H1 (cell line): Measurements from ENCODE around the gene MIER2. TPM values are rescaled to one million over a fixed set of nuclear protein-coding genes. Genes with fewer than 3 reads are reported as not detected.

Experiments used
- CTCF ChIA-PET: fragments of 300-600 bp; sonication (Branson Sonifier 250); formaldehyde crosslinking; loops from one replicate; lab custom pipeline; 2021; ENCODE audit not compliant: partially characterized antibody; lab: Charles Lee
- POLR2A ChIA-PET: fragments of 300-600 bp; sonication (Branson Sonifier 250); formaldehyde crosslinking; loops from one replicate; lab custom pipeline; 2021; ENCODE audit warnings: inconsistent platforms; ENCODE audit not compliant: partially characterized antibody; lab: Charles Lee
- DNase-seq, 2 experiments: peaks; one replicate each; pipeline versions ENCODE4 v3.0.0 to v3.0.0-alpha.2; 2010 to 2022; ENCODE audit warnings: low spot score in 2 of 2, low read depth in 1 of 2, mixed read lengths in 1 of 2
- FAIRE-seq: peaks from 2 replicates; lab custom pipeline; 2011; peaks lifted over from hg19 to GRCh38; lab: Jason Lieb, UNC
- H2AFZ ChIP-seq: 2 replicates; pipeline ENCODE4 v1.8.1; 2012; ENCODE audit warnings: low read length, inconsistent platforms
- H2AK5ac ChIP-seq: 2 replicates; pipeline ENCODE4 v1.6.1; 2013; ENCODE audit warnings: low read depth, low read length
- H2BK120ac ChIP-seq: replicated peaks from 2 replicates; pipeline ENCODE3; 2013; ENCODE audit warnings: low read depth, low read length, inconsistent platforms
- H2BK12ac ChIP-seq: 2 replicates; pipeline ENCODE4 v1.6.1; 2013; ENCODE audit warnings: low read depth, low read length
- H2BK15ac ChIP-seq: 2 replicates; pipeline ENCODE4 v1.6.1; 2013; ENCODE audit warnings: low read length
- H2BK20ac ChIP-seq: 2 replicates; pipeline ENCODE4 v1.6.1; 2013; ENCODE audit warnings: low read length
- H2BK5ac ChIP-seq: 2 replicates; pipeline ENCODE4 v1.6.1; 2013; ENCODE audit warnings: low read depth, low read length
- H3K14ac ChIP-seq: 2 replicates; pipeline ENCODE4 v1.6.1; 2013; ENCODE audit warnings: inconsistent platforms; ENCODE audit not compliant: insufficient read length
- H3K18ac ChIP-seq: 2 replicates; pipeline ENCODE4 v1.6.1; 2013; ENCODE audit warnings: low read length; ENCODE audit errors: extremely low read depth
- H3K23ac ChIP-seq: 2 replicates; pipeline ENCODE4 v1.6.1; 2013; ENCODE audit warnings: inconsistent platforms; ENCODE audit not compliant: insufficient read length
- H3K23me2 ChIP-seq: 2 replicates; pipeline ENCODE4 v1.6.1; 2013; ENCODE audit warnings: low read depth, low read length
- H3K27ac ChIP-seq: 2 replicates; pipeline ENCODE4 v1.6.1; 2011; ENCODE audit warnings: low read depth, low read length, inconsistent platforms
- H3K27me3 ChIP-seq, 4 experiments: replicated peaks in 1 of 4; 1 replicate in 1 of 4; 2 replicates in 3 of 4; pipeline versions ENCODE4 v1.6.1 to v1.8.1; 2011 to 2013; ENCODE audit warnings: low read length in 3 of 4, mild to moderate bottlenecking in 3 of 4, inconsistent platforms in 2 of 4, mixed read lengths in 2 of 4, moderate library complexity in 1 of 4; ENCODE audit not compliant: control insufficient read depth in 3 of 4, insufficient read depth in 3 of 4; ENCODE audit errors: extremely low read depth in 1 of 4
- H3K36me3 ChIP-seq, 4 experiments: 2 replicates each; pipeline versions ENCODE4 v1.6.1 to v1.8.1; 2011 to 2013; ENCODE audit warnings: mild to moderate bottlenecking in 4 of 4, low read length in 3 of 4, moderate library complexity in 2 of 4, control low read depth in 1 of 4, inconsistent platforms in 1 of 4; ENCODE audit not compliant: insufficient read depth in 4 of 4, control insufficient read depth in 2 of 4
- H3K4ac ChIP-seq: replicated peaks from 2 replicates; pipeline ENCODE3; 2013; ENCODE audit warnings: low read length, low read depth, mixed read lengths, inconsistent platforms; ENCODE audit not compliant: insufficient read length
- H3K4me1 ChIP-seq, 4 experiments: replicated peaks in 1 of 4; 1 replicate in 1 of 4; 2 replicates in 3 of 4; pipeline versions ENCODE4 v1.6.1 to v1.8.1; 2011 to 2013; ENCODE audit warnings: low read length in 3 of 4, inconsistent platforms in 2 of 4, mixed read lengths in 1 of 4; ENCODE audit not compliant: insufficient read depth in 4 of 4, control insufficient read depth in 3 of 4
- H3K4me2 ChIP-seq, 2 experiments: 2 replicates each; pipeline versions ENCODE4 v1.6.1 to v1.8.1; 2011 to 2013; ENCODE audit warnings: low read depth in 2 of 2, low read length in 2 of 2, control low read depth in 1 of 2, inconsistent platforms in 1 of 2, mild to moderate bottlenecking in 1 of 2; ENCODE audit not compliant: insufficient read depth in 1 of 2
- H3K4me3 ChIP-seq, 4 experiments: fragments of 200-600, 300-600 bp in 1 of 4; sonication (generic), shearing (Covaris generic), sonication (Bioruptor Twin) in 1 of 4; 2 replicates each; pipeline versions ENCODE4 v1.5.1 to v1.8.1; 2011 to 2016; ENCODE audit warnings: low read length in 4 of 4, low read depth in 3 of 4, control low read depth in 2 of 4, inconsistent platforms in 2 of 4, mild to moderate bottlenecking in 2 of 4, mixed read lengths in 1 of 4, moderate library complexity in 1 of 4; ENCODE audit not compliant: insufficient read depth in 2 of 4; ENCODE audit errors: extremely low read depth in 1 of 4
- H3K56ac ChIP-seq: replicated peaks from 2 replicates; pipeline ENCODE3; 2013; ENCODE audit warnings: low read depth, mild to moderate bottlenecking, mixed read lengths, low read length, inconsistent platforms; ENCODE audit not compliant: insufficient read length
- H3K79me1 ChIP-seq: 2 replicates; pipeline ENCODE4 v1.6.1; 2013; ENCODE audit warnings: low read depth, low read length, control low read depth
- H3K79me2 ChIP-seq, 2 experiments: 2 replicates each; pipeline versions ENCODE4 v1.6.1 to v1.8.1; 2012 to 2013; ENCODE audit warnings: low read length in 2 of 2, mild to moderate bottlenecking in 2 of 2, inconsistent platforms in 1 of 2; ENCODE audit not compliant: insufficient read depth in 2 of 2, control insufficient read depth in 1 of 2
- H3K9ac ChIP-seq, 4 experiments: replicated peaks in 1 of 4; 1 replicate in 1 of 4; 2 replicates in 3 of 4; pipeline versions ENCODE4 v1.6.1 to v1.8.1; 2011 to 2013; ENCODE audit warnings: low read depth in 3 of 4, low read length in 3 of 4, control low read depth in 2 of 4, mild to moderate bottlenecking in 2 of 4, moderate library complexity in 2 of 4, inconsistent platforms in 1 of 4; ENCODE audit errors: extremely low read depth in 1 of 4
- H3K9me3 ChIP-seq, 2 experiments: 2 replicates each; pipeline versions ENCODE4 v1.6.1 to v1.8.1; 2012 to 2013; ENCODE audit warnings: mild to moderate bottlenecking in 2 of 2, moderate library complexity in 2 of 2, control low read depth in 1 of 2, inconsistent platforms in 1 of 2, low read depth in 1 of 2, low read length in 1 of 2, mixed read lengths in 1 of 2; ENCODE audit not compliant: insufficient read depth in 2 of 2
- H4K20me1 ChIP-seq, 2 experiments: replicated peaks in 1 of 2; 2 replicates each; pipeline versions ENCODE3 to v1.8.1; 2011 to 2013; ENCODE audit warnings: inconsistent platforms in 2 of 2, low read length in 2 of 2, mild to moderate bottlenecking in 1 of 2; ENCODE audit not compliant: insufficient read depth in 2 of 2, control insufficient read depth in 1 of 2
- H4K5ac ChIP-seq: 2 replicates; pipeline ENCODE4 v1.6.1; 2013; ENCODE audit warnings: low read length, low read depth, mixed read lengths, inconsistent platforms; ENCODE audit not compliant: insufficient read length
- H4K8ac ChIP-seq: 2 replicates; pipeline ENCODE4 v1.8.0; 2013; ENCODE audit warnings: mild to moderate bottlenecking, moderate library complexity, low read length, inconsistent platforms; ENCODE audit not compliant: insufficient read depth; ENCODE audit errors: extremely low read depth
- H4K91ac ChIP-seq: replicated peaks from 2 replicates; pipeline ENCODE3; 2013; ENCODE audit warnings: low read length, mixed read lengths, inconsistent platforms; ENCODE audit not compliant: insufficient read length
- BACH1 ChIP-seq: IDR thresholded peaks from 2 replicates; pipeline ENCODE4 v1.6.1; 2012; ENCODE audit warnings: low read length, improper control_type of control experiment
- CHD2 ChIP-seq: IDR thresholded peaks from 2 replicates; pipeline ENCODE4 v1.6.1; 2012; ENCODE audit warnings: low read length, improper control_type of control experiment
- RNF2 ChIP-seq: fragments of 200-900, 300-1000 bp; sonication (generic); IDR thresholded peaks from 2 replicates; pipeline ENCODE4 v1.7.1; 2016; ENCODE audit warnings: borderline replicate concordance, low read depth, mild to moderate bottlenecking, antibody characterized with exemption, low read length; ENCODE audit not compliant: poor library complexity, severe bottlenecking; ENCODE audit errors: missing control alignments
- SAP30 ChIP-seq: fragments of 300-600 bp; sonication (generic); IDR thresholded peaks from 2 replicates; pipeline ENCODE4 v1.7.1; 2012; ENCODE audit warnings: low read length, moderate library complexity, mild to moderate bottlenecking, inconsistent platforms; ENCODE audit not compliant: insufficient read depth, insufficient replicate concordance
- SP1 ChIP-seq: IDR thresholded peaks from 2 replicates; pipeline ENCODE4 v1.6.1; 2011; ENCODE audit warnings: low read depth, low read length
- WGBS, 2 experiments: shearing (Covaris generic) in 1 of 2; methylation state at CpG; one replicate each; pipeline versions ENCODE4 v1.1.6 to v1.1.7; 2013 to 2015; ENCODE audit warnings: low lambda C conversion rate in 2 of 2, mixed read lengths in 2 of 2, inconsistent platforms in 1 of 2, low coverage in 1 of 2, missing lambda C conversion rate in 1 of 2; ENCODE audit not compliant: insufficient replicate concordance in 2 of 2, insufficient coverage in 1 of 2, insufficient read length in 1 of 2; ENCODE audit errors: extremely low coverage in 1 of 2, missing lambda C conversion rate in 1 of 2; 5-methylcytosine and 5-hydroxymethylcytosine counted together
- polyA plus RNA-seq, 7 experiments: library from polyadenylated mRNA; depleted of rRNA in 3 of 7; stranded (reverse) in 5 of 7; unstranded in 2 of 7; fragments of >200 nt in 5 of 7; fragments of 200-250 nt in 2 of 7; gene quantifications; 1 replicate in 5 of 7; 2 replicates in 1 of 7; 4 replicates in 1 of 7; pipeline versions ENCODE4 v1.2.1 to v1.2.3, GENCODE V29; 2011 to 2013; ENCODE audit warnings: missing spikeins in 2 of 7, mixed read lengths in 2 of 7
- total RNA-seq: library from RNA; stranded (reverse); fragmentation: NEBNext Ultra II Directional; extraction: Animal tissue kit (Norgen Biotek cat#: 25700); gene quantifications from 2 replicates; pipeline ENCODE4 v1.2.1, GENCODE V29; 2021
- TF ChIP-seq, protein P1 (sequence below), 3 experiments: IDR thresholded peaks; 1 replicate in 2 of 3; 2 replicates in 1 of 3; pipeline versions ENCODE4 v1.5.1 to v1.6.1; 2011; ENCODE audit warnings: low read length in 3 of 3, mild to moderate bottlenecking in 3 of 3, inconsistent platforms in 2 of 3, low read depth in 1 of 3, moderate library complexity in 1 of 3; ENCODE audit not compliant: insufficient read depth in 1 of 3; ENCODE audit errors: control extremely low read depth in 1 of 3
- TF ChIP-seq, protein P2 (sequence below): IDR thresholded peaks from 2 replicates; pipeline ENCODE4 v1.6.1; 2011; ENCODE audit warnings: low read length, improper control_type of control experiment

Gene MIER2
- total and polyA plus RNA-seq, 2 of the 8 experiments (the other 6 are each of a cell fraction or from before 2014, with no cell fraction given): 30.3 to 48.3 TPM

DNA sequence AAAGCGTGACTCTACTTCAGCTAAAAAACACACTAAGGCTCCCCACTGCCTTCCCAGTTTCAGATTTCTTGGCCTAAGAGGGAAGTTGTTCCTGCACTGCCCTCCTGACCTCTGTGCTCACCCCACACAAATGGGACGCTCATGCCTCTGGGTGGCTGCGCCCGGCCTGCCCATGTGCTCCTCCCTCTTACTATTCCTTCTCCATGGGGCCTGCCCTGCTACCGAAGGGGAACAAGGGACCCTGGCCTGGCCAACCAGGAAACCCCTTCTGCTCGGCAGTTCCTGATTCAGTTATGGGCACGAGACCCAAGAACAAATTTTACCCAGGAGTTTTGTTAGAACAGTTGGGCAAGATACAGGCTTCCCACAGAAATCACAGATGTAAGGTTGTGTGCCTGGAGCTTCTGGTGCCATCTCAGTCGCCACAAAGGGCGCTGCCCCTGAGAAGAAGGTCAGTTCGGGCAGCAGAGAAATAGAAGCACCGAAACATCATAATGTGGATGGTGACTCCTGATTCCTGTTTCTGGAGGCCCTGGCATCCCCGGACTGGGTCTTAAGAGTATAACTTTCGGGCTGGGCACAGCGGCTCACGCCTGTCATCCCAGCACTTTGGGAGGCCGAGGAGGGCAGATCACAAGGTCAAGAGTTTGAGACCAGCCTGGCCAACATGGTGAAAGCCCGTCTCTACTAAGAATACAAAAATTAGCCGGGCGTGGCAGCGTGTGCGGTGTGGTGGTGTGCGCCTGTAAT lies 47.9 kb downstream of the MIER2 start:
- CTCF ChIA-PET: interaction anchor here (0.8 to 2.5 kb wide), 10 partner anchors 9 to 201 kb away, joined by 3 to 7 read pairs (median 4); no protein-coding TSS in a partner anchor
- no peak overlapping the region for H3K4me3 ChIP-seq
- 91% methylated on average over 22 of the region's 22 CpGs; no CpG with 5 or more reads in 1 of the 2 experiments for WGBS, 2 experiments
- no peak overlapping the region for H2AFZ ChIP-seq
- no peak for FAIRE-seq
- no peaks in the 10 kb centered on the region for H4K20me1 ChIP-seq
- no peak overlapping the region for H2BK120ac ChIP-seq
- no peaks in the 10 kb centered on the region for H3K79me1 ChIP-seq
- POLR2A ChIA-PET: interaction anchor here (1.3 to 5.6 kb wide), 5 partner anchors 9 to 17 kb away, joined by 3 to 38 read pairs (median 5); no protein-coding TSS in a partner anchor
- no peaks in the 10 kb centered on the region; the same call in 1 of the 2 replicates for H3K23me2 ChIP-seq
- no peak overlapping the region for H2BK5ac ChIP-seq
- H3K27ac ChIP-seq: no peak overlapping the region
- no peak overlapping the region for H3K4me2 ChIP-seq
- no peak overlapping the region for H3K4ac ChIP-seq
- H3K18ac ChIP-seq: no peak overlapping the region; the same call in 1 of the 2 replicates
- no peak overlapping the region for H2BK15ac ChIP-seq
- H2AK5ac ChIP-seq: no peak overlapping the region
- H3K4me1 ChIP-seq: peaks cover 0 to 8% (median 7%) of the 10 kb centered on the region in 4 experiments; a peak in 6 of 7 replicates
- no peak overlapping the region for H2BK20ac ChIP-seq
- H4K8ac ChIP-seq: no peak overlapping the region
- no peak overlapping the region for H3K9ac ChIP-seq
- peaks cover 0 to 16% (median 8%) of the 10 kb centered on the region in 4 experiments; a peak in 3 of 7 replicates for H3K27me3 ChIP-seq
- H3K9me3 ChIP-seq: peaks cover 0 to 11% of the 10 kb centered on the region in 2 experiments; a peak in 1 of 4 replicates
- no peak overlapping the region for H3K23ac ChIP-seq
- no peak overlapping the region for H4K5ac ChIP-seq
- DNase-seq: no peak
- H2BK12ac ChIP-seq: no peak overlapping the region
- no peak overlapping the region for H3K56ac ChIP-seq
- no peak overlapping the region for H3K14ac ChIP-seq
- no peaks in the 10 kb centered on the region for H3K36me3 ChIP-seq
- H4K91ac ChIP-seq: no peak overlapping the region
- no peaks in the 10 kb centered on the region for H3K79me2 ChIP-seq
- TF ChIP-seq RNF2 (no peak), SP1 (no peak), BACH1 (no peak), SAP30 (no peak), CHD2 (no peak)
- TF ChIP-seq, protein P1, sequence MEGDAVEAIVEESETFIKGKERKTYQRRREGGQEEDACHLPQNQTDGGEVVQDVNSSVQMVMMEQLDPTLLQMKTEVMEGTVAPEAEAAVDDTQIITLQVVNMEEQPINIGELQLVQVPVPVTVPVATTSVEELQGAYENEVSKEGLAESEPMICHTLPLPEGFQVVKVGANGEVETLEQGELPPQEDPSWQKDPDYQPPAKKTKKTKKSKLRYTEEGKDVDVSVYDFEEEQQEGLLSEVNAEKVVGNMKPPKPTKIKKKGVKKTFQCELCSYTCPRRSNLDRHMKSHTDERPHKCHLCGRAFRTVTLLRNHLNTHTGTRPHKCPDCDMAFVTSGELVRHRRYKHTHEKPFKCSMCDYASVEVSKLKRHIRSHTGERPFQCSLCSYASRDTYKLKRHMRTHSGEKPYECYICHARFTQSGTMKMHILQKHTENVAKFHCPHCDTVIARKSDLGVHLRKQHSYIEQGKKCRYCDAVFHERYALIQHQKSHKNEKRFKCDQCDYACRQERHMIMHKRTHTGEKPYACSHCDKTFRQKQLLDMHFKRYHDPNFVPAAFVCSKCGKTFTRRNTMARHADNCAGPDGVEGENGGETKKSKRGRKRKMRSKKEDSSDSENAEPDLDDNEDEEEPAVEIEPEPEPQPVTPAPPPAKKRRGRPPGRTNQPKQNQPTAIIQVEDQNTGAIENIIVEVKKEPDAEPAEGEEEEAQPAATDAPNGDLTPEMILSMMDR (IDR thresholded peaks at IDR 0.05; ENCODE audit: control extremely low read depth in 1 of 3, insufficient read depth in 1 of 3, low read depth in 1 of 3, low read length in 3 of 3): no peak
- TF ChIP-seq, protein P2, sequence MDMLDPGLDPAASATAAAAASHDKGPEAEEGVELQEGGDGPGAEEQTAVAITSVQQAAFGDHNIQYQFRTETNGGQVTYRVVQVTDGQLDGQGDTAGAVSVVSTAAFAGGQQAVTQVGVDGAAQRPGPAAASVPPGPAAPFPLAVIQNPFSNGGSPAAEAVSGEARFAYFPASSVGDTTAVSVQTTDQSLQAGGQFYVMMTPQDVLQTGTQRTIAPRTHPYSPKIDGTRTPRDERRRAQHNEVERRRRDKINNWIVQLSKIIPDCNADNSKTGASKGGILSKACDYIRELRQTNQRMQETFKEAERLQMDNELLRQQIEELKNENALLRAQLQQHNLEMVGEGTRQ: no peak
